ENCODE data around the gene CFAP97D2.
"Not testable (repeated sequence)": the region's sequence is repeated elsewhere in the genome, so short reads cannot be mapped to it uniquely, and the experiment has no call there.

CFAP97D2 gene

GRCh38 chr13:114143806-114144605 is 35.1 kb upstream of the CFAP97D2 start:
- no peak for DNase-seq

DNA sequence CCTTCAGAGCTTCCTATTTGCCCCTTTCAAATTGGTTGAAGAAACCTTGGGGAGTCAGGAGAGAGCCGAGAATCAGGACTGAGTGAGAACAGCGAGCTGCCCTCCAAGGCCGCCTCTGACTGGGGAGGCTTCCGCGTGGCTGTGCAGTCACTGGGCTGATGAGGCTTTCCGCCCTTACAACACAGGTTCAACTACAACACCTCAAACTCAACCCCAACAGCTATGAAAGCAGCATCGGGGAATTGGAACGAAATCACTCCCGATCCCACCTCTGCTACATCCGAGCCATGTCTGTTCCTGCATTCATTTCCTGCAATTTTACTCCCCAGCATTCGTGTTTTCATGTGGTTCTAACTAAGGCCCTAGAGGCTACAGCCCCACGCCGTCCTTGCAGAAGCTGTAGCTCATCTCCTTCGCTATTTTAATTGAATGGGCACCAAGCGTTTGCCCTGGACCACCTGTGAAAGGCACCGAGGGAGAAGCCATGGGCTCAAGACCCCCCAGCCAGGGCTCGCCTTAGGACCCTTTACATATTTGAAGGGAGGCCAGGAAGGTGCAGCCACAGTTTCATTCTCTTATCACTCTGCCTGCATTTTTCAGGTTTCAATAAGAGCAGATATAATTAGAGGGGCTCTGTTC is 34.3 kb upstream of the CFAP97D2 start:
- no peak for DNase-seq

DNA sequence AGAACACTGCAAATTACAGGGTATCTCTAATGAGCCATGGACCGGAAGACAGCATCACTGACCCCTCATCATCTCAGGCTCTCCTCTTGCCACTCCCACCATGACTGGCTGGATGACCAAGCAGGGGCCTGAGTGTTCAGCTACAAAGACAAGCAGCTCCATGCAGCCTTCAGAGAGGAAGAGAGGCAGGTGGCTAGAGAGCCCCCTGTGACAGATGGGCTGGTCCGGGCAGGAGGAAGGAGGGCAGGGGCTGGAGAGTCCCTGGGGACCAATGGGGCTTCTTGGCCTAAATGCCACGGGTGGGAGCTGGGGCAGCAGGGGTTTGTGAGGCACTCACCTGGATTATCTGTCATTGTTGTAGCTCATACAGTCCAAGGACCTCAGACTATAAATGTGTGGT is 33.8 kb upstream of the CFAP97D2 start:
- no peak for DNase-seq

- no peak for DNase-seq
These were observed 33.3 kb upstream of the CFAP97D2 start for GRCh38 chr13:114145722-114146121.

DNA sequence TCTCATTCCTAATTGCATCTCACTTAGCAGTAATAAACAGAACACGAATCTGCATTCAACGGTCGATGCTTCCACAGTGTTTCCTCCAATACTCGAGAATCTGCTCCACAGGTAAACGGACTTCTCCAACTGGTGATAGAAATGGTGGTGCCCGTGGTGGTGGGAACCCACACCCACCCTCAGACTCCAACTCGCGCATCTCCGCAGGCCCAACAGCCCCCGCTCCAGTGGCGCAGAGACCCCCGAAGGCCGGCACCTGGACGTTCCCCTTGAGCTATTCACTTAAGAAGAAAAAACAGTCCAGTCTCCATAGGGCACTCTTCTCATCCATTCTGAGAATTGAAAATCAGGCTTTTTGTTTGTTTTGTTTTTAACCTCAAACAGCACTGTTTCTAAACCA is 32.9 kb upstream of the CFAP97D2 start:
- DNase-seq, result no peak

DNA sequence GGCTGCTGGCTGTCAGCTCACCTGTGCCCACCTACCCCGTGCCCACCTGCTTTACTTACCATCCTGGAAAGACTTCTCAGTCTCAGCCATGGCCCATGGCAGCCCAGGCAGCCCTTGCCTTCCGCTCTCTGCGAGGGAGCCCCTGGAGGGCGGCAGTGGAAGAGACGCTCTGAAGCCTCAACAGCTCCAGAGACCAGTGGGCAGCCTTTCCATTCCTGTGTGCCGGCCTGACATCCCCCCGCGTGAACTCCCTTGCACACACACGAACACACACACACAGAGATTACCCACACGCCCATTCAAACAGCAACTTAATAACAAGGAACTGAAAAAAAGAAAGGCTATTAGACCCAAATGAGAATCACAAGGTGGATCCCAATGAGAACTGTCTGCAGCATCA is 32.4 kb upstream of the CFAP97D2 start:
- DNase-seq, result no peak

GRCh38 chr13:114147803-114148520 is 31.1 kb upstream of the CFAP97D2 start:
- no peak for DNase-seq

DNA sequence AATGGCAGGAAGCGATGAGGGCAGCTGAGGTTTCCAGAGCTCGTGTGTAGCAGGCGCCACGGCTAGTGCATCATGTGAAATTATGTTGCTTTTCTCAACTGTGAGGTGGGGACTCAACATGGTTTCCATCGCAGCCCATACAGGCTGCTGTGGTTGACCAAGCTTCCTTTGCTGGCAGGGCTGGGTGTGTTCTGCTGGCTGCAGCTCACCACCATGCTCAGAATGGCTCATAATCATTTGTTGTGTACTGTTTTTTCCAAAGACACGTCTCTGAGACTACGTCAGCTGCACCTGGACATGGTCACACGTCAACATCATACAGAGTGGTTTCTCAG is 30.6 kb upstream of the CFAP97D2 start:
- no peak for DNase-seq

DNA sequence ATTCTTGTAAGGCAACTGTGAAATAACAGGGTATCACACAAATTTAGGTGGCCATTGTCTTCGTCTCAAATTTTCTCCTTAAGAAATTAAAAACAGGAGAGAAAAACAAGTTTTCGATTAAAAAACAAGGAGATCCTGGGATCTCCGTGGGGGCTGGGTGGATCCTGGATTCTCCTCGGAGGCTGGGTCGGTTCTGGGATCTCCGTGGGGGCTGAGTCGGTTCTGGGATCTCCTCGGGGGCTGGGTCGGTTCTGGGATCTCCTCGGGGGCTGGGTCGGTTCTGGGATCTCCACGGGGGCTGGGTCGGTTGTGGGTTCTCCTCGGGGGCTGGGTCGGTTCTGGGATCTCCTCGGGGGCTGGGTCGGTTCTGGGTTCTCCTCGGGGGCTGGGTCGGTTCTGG is 30.2 kb upstream of the CFAP97D2 start:
- not testable (repeated sequence) for DNase-seq

- no peak for DNase-seq
These were observed 29.0 kb upstream of the CFAP97D2 start for GRCh38 chr13:114149774-114150740.

GRCh38 chr13:114151031-114151430 is 28.0 kb upstream of the CFAP97D2 start:
- no peak for DNase-seq

DNA sequence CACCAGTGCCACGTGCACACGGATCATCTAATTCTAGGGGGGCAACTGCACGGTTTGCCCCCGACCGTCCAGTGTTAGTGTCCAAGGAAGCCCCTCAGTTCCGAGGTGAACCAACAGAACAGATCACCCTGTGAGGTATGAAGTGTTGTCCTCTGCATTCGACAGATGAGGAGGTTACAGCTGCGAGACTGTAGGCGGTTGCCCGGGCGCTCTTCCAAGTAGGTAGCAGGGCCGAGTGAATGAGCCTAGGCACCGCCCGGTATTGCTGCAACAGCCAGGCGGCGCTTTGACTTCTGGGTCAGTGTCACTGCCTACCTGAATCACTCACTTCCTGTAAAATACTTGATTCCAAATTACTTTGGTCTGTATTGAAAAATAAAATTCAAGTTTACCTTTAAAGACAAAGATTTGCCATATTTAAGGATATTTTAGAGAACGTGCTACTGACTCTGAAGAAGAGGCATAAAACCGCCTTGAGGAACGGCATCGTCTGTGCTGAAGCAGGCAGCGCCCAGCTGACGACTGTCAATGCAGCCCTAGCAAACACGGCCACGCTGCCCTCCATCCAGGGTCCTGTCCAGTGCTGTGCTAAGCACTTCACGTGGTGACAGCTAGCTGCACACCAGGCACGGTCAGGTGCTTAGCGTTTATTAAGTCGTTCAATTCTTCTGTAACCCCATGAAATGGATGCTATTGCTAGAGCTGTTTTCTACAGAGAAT is 27.3 kb upstream of the CFAP97D2 start:
- no peak for DNase-seq

DNA sequence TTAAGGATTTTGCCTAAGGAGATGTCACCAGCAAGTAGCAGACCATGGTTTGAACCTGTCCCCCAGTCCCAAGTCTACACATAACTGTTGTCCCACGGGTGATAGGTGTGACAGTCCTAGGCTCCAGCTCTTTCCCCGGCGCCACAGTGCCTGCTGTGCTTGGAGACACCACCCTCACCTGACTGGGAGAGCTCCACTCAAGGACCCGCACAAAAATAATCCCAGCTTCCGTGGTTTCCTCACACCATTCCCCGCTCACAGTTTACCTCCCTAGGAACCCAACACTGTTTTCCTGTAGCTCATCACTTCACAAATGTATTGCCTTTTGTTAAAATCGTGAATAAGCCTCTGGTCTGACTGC is 26.8 kb upstream of the CFAP97D2 start:
- DNase-seq, result no peak

DNA sequence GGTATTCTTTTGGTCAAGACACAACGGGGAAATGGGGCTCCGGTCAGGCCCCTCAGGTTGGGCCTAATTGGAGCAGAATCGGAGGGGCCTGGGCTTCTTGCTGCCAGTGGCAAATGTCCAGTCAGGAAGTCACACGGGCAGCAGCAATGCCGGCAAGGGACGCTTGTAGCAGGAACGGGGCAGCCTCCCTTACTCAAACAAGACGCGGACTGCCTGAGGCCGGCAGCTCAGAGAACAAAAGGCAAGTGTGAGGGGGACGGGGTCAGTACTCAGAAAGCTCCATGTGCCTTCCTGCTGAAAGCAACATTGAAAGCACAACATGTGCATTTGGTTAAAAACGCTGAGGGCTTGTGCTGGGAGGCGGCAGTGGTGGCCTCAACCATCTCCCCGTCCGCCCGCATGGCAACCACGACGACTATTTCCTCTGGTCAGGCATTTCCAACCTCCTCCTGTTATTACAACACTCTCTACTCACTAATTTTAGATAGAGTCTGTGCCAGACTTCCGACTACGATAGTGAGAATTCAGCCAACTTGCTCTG is 26.2 kb upstream of the CFAP97D2 start:
- peak in 1 of 2 donors; percentile 29 for DNase-seq

DNA sequence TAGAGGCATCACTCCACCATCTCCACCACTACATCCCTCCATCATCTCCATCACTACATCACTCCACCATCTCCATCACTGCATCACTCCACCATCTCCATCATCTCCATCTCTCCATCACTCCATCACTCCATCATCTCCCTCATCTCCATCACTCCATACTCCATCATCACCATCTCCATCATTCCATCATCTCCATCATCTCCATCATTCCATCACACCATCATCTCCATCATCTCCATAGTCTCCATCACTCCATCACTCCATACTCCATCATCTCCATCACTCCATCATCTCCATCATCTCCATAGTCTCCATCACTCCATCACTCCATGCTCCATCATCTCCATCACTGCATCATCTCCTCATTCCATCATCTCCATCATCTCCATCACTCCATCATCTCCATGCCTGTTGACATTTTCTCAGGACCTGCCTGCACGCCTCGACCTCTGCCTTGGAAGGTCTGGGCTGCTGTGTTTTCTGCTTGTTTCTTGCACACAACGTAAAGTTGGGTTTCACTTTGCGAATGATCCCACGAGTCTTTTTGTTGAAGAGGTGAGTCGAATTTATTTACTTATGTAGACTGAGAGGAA is 25.5 kb upstream of the CFAP97D2 start:
- no peak for DNase-seq

- no peak for DNase-seq
These were observed 24.6 kb upstream of the CFAP97D2 start for GRCh38 chr13:114154476-114154875.

GRCh38 chr13:114155320-114155719 is 23.7 kb upstream of the CFAP97D2 start:
- no peak for DNase-seq

DNA sequence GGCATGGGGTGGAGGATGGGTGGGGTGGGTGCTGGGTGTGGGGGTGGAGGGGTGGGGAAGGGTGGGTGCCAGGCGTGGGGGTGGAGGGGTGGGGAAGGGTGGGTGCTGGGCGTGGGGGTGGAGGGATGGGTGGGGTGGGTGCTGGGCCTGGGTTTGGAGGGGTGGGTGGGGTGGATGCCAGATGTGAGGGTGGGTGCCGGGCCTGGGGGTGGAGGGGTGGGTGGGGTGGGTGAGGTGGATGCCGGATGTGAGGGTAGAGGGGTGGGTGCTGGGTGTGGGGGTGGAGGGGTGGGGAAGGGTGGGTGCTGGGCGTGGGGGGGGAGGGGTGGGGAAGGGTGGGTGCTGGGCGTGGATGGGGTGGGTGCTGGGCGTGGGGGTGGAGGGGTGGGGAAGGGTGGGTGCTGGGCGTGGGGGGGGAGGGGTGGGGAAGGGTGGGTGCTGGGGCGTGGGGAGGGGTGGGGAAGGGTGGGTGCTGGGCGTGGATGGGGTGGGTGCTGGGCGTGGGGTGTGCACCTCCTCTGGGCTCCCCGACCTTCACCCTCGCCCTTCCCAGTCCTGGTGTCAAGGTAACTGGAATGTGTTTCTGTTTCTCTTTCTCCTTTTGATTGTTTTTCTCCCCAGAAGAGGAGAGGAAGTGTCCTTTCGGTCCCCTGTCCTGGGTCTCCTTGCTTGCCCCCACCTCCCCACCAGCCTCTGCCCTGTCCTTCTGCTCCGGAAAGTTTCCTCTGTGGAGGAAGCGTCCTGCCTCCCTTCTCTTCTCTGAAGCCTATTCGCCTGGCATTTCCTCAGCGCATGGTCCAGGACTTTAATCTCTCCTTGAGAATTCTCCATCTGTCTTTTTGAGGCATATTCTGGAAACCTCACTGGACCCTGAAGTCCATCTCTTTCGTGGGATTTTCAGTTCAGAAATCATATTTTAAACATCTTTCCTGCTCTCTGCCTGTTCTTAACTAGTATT is 22.9 kb upstream of the CFAP97D2 start:
- no peak for DNase-seq

DNA sequence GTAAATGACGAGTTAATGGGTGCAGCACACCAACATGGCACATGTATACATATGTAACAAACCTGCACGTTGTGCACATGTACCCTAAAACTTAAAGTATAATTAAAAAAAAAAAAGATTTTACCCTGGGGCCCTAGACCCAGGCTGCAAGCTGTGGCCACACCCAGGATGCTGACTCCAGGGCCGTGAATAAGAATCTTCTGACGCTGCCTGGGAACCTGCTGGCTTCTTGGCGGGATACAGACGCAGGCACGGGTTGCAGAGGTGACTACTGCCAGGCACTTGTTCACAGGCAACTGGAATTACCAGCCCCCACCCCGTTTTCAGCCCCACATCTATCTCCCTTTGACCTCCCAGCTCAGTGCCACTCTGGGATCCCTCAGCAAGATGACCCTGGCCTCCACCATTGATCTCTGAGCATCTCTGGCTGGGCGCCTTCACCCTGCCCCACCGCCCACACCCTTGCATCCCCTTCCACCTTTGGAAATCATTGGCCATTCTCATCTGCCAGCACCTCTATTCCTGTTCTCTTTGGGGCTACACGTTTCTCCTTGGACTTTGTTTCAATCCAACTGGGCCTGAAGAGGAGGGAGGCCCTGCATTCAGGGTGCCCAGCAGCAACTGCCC is 21.1 kb upstream of the CFAP97D2 start:
- no peak for DNase-seq

All from hippocampal formation (tissue), 2 donors.